GM19468 (cell line): Measurements from ENCODE around the gene OR8S1.
A peak's percentile ranks its signal among the peaks of the same experiment; 100 is the strongest.
"Not testable (repeated sequence)": the region's sequence is repeated elsewhere in the genome, so short reads cannot be mapped to it uniquely, and the experiment has no call there.

Experiments used
- ATAC-seq: cut with Tn5 transposase; IDR thresholded peaks from one replicate; pipeline ENCODE4 v1.9.1; 2021; ENCODE audit warnings: mild to moderate bottlenecking, moderate library complexity, moderate number of reproducible peaks; ENCODE audit not compliant: unreplicated experiment; ENCODE audit errors: extremely low read depth

Gene OR8S1

GRCh38 chr12:48525332-48525731 lies at the start of gene OR8S1:
OR8S1 (plus strand) TSS chr12:48525632; CDS start chr12:48525632, 0 bp downstream.
- no peak for ATAC-seq

- ATAC-seq: no peak
These were observed 43.2 kb upstream of the OR8S1 start, which contains the start of gene C12orf54 for GRCh38 chr12:48482198-48482597. C12orf54 (plus strand) TSS chr12:48482498; CDS start chr12:48483297, 799 bp downstream.

GRCh38 chr12:48482930-48483329 lies 42.5 kb upstream of the OR8S1 start:
- ATAC-seq: no peak

- ATAC-seq: no peak
These were observed 39.2 kb upstream of the OR8S1 start for GRCh38 chr12:48486261-48486660.

GRCh38 chr12:48486679-48487078 lies 38.8 kb upstream of the OR8S1 start:
- no peak for ATAC-seq

- ATAC-seq: no peak
These were observed 36.4 kb upstream of the OR8S1 start for GRCh38 chr12:48489012-48489411.

GRCh38 chr12:48489456-48489855 lies 36.0 kb upstream of the OR8S1 start:
- ATAC-seq: not testable (repeated sequence)

- not testable (repeated sequence) for ATAC-seq
These were observed 25.2 kb upstream of the OR8S1 start for GRCh38 chr12:48500281-48500680.

- ATAC-seq: not testable (repeated sequence)
These were observed 18.6 kb upstream of the OR8S1 start for GRCh38 chr12:48506836-48507235.

- ATAC-seq: no peak
These were observed 16.4 kb upstream of the OR8S1 start for GRCh38 chr12:48508987-48509386.

GRCh38 chr12:48510111-48510510 lies 15.3 kb upstream of the OR8S1 start:
- no peak for ATAC-seq

GRCh38 chr12:48512855-48513254 lies 12.6 kb upstream of the OR8S1 start:
- ATAC-seq: peak; percentile 57

GRCh38 chr12:48514728-48515127 lies 10.7 kb upstream of the OR8S1 start:
- no peak for ATAC-seq

- not testable (repeated sequence) for ATAC-seq
These were observed 5.1 kb upstream of the OR8S1 start for GRCh38 chr12:48520381-48520780.

GRCh38 chr12:48527891-48528670 lies 2.6 kb downstream of the OR8S1 start:
- no peak for ATAC-seq

- no peak for ATAC-seq
These were observed 7.2 kb downstream of the OR8S1 start for GRCh38 chr12:48532601-48533000.

GRCh38 chr12:48536602-48537001 lies 11.2 kb downstream of the OR8S1 start:
- ATAC-seq: no peak

- ATAC-seq: no peak
These were observed 17.0 kb downstream of the OR8S1 start for GRCh38 chr12:48542300-48542928.

GRCh38 chr12:48545833-48546469 lies 20.5 kb downstream of the OR8S1 start:
- ATAC-seq: no peak

- ATAC-seq: not testable (repeated sequence)
These were observed 21.6 kb downstream of the OR8S1 start for GRCh38 chr12:48547012-48547411.

- not testable (repeated sequence) for ATAC-seq
These were observed 26.2 kb downstream of the OR8S1 start for GRCh38 chr12:48551636-48552035.
